GM12873 (cell line): ENCODE results near the gene PHF1.
A peak's percentile ranks its signal among the peaks of the same experiment; 100 is the strongest.

Experiments used
- CTCF ChIP-seq: IDR thresholded peaks from 2 replicates; pipeline ENCODE4 v1.5.1; 2012; ENCODE audit warnings: low read depth, mild to moderate bottlenecking, moderate library complexity, low read length, control low read depth; ENCODE audit not compliant: insufficient read depth; ENCODE audit errors: missing control alignments

The PHF1 gene

DNA sequence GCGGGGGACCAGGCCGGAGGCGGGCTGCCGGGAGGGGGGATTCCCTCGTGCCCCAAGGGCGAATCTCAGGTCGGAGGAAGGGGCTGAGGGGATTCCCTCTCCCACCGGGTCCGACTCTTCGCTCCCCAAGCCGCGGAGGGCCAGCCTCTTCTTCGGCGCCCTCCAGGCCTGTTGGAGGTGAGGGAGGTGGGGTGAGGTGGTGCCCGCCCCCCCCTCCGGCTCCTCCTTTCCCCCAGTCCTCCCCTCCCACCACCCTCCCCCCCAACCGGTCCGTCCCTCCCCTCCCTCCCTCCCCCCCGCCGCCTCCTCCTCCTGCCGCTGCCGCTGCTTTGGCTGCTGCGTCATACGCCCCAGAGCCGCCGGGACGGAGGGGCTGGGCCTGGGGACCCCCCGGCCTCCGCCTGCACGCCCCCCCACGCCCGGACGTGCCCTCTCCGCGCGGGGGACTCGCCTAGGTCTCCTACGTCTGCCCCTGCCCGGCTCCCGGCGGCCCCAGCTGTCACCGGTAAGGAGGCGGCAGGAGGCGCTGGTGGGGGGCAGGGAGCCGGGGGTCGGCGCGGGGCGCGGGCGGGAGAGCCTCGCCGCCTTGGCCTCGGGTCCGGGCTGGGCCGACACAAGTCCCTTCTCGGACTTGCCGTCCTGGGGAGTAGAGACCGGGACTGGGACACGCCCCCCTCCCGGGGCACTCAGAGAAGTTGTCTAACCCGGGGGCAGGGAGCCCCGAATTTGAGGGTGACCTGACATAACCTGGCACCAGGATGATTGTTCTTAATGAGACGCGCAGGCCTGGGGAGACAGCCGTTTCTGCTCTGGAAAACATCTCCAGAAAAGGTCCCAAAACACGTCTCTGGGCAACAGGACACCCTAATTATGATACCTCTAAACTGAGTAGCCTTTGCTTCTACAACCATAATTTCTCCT, at the start of gene PHF1:
TSS of gene PHF1 (plus strand) at position 304 of the 921 bp plus-strand sequence. CDS start 1,250 bp downstream, outside the sequence.
- TF ChIP-seq CTCF = no peak

DNA sequence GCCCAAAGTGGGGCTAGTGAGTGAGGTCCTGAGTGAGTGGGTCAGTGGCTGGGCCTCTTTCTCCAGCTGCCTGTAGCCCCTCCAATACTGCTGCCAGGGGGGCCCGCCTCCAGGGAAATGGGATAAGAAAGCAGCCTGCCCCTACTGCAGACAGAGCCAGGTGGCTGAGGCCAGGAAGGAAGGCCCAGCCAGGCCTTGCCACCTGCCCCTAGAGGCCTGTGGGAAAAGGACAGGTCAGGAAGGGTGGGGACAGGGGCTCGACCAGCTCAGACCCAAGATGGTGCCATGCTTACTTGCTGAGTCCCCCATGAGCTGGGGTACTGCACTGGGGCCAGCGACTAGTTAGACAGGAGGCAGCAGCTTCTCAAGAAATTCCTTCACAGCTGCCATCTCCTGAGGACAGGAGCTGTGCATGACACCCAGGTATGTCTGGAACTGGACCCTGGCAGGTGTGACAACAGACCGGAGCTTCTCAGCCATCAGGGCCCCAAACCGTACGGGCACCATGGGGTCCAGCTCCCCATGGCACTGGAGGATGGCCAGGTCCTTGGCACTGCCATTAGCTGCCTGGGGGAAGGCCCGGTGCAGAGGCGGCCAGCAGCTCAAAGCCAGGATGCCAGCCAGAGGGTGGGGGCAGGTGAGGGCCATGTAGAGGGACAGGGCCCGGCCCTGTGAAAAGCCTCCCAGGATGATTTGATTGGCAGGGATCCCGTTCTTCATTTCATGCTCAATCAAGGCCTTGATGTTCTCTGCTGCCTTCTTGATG, 45.4 kb upstream of the PHF1 start:
- TF ChIP-seq CTCF = peak; percentile 28

DNA sequence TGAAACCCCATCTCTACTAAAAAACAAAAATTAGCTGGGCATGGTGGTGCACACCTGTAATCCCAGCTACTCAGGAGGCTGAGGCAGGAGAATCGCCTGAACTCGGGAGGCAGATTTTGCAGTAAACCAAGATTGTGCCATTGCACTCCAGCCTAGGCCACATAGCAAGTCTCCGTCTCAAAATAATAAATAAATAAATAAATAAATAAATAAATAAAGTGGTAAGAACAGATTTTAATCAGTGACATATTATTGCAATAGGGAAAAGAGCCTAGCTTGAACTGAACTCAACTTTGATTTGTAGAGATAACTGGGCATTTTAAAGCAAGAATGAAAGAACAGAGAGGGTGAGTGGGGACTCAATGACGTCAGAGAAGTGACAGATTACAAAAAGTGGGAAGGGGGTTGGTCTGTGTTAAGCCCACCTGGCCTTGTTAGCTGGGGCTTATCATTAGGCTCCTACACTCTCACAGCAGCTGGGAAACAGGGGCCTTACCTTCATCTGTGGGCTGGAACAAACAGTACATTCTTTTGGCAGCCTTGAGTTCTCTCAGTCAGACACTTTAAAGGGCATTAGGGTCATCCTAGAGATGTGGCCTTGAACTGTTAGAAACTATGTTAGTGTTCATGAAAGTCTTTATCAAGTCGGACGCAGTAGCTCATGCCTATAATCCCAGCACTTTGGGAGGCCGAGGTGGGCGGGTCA, 43.7 kb upstream of the PHF1 start:
- no peak for TF ChIP-seq CTCF

GRCh38 chr6:33372526-33373123, 38.2 kb upstream of the PHF1 start:
- TF ChIP-seq CTCF = no peak

DNA sequence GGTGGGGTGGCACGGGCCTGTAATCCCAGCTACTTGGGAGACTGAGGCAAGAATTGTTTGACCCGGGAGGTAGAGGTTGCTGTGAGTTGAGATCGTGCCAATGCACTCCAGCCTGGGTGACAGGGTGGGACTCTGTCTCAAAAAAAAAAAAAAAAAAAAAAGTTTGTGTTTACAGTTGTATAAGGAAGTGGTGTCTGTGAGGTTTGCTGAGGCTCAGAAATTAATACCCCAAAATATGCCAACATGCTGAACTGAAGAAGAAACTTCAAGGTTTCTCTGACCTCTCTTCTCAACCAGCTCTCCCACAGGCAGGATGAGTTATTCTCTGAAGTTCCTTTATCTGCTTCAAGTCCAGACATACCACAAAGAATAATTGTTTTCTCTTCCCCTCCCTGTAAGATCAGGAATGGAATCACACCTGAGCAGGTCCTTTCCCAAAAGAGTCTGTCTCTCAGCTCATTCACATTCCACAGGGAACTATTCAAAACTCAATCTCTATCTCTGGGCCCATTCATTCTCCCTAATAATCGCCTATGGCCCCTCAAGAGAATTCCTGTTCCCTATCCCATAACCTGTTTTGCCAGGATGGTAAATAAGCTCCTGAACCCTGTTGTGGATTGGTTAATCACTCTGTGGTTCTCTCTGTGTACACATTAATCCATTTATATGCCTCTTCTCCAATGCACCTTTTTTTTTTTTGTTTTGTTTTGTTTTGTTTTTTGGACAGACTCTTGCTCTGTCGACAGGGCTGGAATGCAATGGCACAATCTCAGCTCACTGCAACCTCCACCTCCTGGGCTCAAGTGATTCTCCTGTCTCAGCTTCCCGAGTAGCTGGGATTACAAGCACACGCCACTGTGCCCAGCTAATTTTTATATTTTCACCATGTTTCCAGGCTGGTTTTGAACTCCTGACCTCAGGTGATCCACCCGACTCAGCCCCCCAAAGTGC, 36.6 kb upstream of the PHF1 start:
- no peak for TF ChIP-seq CTCF

GRCh38 chr6:33375143-33375671, 35.6 kb upstream of the PHF1 start:
- TF ChIP-seq CTCF = no peak
